Duodenal mucosa (tissue), 2 donors: ENCODE data around the gene FNIP1.
"Not testable (repeated sequence)": the region's sequence is repeated elsewhere in the genome, so short reads cannot be mapped to it uniquely, and the experiment has no call there.

Experiments used
- H3K27ac ChIP-seq: one replicate; pipeline ENCODE4 v1.7.0; 2013; ENCODE audit warnings: low read depth, low read length
- H3K27me3 ChIP-seq, 2 donors: one replicate each; pipeline ENCODE4 v1.7.0; 2013; ENCODE audit warnings: low read length in 2 of 2, control low read depth in 1 of 2; ENCODE audit not compliant: insufficient read depth in 2 of 2, control insufficient read depth in 1 of 2
- H3K36me3 ChIP-seq, 2 donors: one replicate each; pipeline ENCODE4 v1.7.0; 2013; ENCODE audit warnings: low read length in 2 of 2, control low read depth in 1 of 2; ENCODE audit not compliant: insufficient read depth in 2 of 2, control insufficient read depth in 1 of 2
- H3K4me1 ChIP-seq, 2 donors: one replicate each; pipeline ENCODE4 v1.7.0; 2013; ENCODE audit warnings: low read length in 2 of 2, control low read depth in 1 of 2; ENCODE audit not compliant: insufficient read depth in 2 of 2, control insufficient read depth in 1 of 2
- H3K4me3 ChIP-seq, 2 donors: one replicate each; pipeline ENCODE4 v1.7.0; 2013; ENCODE audit warnings: low read length in 2 of 2, low read depth in 1 of 2
- H3K9ac ChIP-seq, 2 donors: one replicate each; pipeline ENCODE4 v1.7.0; 2013; ENCODE audit warnings: low read length in 2 of 2, low read depth in 1 of 2
- H3K9me3 ChIP-seq, 2 donors: one replicate each; pipeline ENCODE4 v1.7.0; 2013; ENCODE audit warnings: low read length in 2 of 2, control low read depth in 1 of 2; ENCODE audit not compliant: control insufficient read depth in 1 of 2

Gene FNIP1

DNA sequence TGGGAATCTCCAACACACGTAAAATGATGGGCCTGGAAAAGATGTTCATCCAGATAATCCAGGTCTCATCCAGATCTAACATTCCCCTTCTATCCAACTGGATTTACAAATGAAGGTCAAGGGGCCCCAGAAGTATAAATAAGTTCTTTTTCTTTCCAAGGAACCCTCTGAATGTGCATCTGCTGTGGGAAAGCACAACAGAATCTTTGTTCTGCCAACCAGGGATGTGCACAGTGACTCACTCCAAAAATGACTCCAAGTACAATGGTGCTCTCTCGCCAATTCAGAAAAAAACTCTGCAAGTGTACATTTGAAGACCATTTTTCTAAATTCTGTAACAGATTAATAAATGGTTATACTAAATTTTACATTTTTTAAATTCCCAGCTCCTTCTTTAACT is 174.2 kb downstream of the FNIP1 start:
- H3K4me3 ChIP-seq = no peak overlapping the region
- no peaks in the 10 kb centered on the region for H3K27me3 ChIP-seq
- no peaks in the 10 kb centered on the region for H3K4me1 ChIP-seq
- peaks cover 0 to 3% of the 10 kb centered on the region in 2 donors for H3K36me3 ChIP-seq
- no peak overlapping the region for H3K9ac ChIP-seq
- H3K27ac ChIP-seq = no peak overlapping the region
- no peaks in the 10 kb centered on the region for H3K9me3 ChIP-seq

DNA sequence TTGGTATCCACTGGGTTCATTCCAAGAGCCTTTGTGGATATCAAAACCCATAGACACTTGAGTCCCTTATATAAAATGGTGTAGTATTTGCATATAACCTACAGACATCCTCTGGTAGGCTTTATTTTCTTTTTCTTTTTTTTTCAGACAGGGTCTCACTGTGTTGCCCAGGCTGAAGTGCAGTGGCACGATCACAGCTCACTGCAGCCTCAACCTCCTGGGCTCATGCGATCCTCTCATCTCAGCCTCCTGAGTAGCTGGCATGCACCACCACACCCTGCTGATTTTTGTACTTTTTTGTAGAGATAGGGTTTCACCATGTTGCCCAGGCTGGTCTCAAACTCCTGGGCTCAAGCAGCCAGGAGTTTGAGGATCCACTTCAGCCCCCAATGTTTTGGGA is 175.7 kb downstream of the FNIP1 start:
- H3K4me1 ChIP-seq, H3K27me3 ChIP-seq, H3K9me3 ChIP-seq, H3K9ac ChIP-seq, H3K4me3 ChIP-seq, H3K36me3 ChIP-seq, H3K27ac ChIP-seq: not testable (repeated sequence)

DNA sequence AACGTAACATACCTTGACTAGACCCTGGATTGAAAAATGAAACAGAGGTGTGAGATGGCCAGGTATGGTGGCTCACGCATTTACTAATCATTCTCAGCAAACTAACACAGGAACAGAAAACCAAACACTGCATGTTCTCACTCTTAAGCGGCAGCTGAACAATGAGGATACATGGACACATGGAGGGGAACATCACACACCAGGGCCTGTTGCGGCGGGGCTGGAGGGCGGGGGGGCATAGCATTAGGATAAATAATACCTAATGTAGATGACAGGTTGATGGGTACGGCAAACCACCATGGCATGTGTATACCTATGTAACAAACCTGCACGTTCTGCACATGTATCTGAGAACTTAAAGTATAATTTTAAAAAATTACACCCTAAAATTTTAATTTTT is 177.7 kb downstream of the FNIP1 start:
- H3K4me1 ChIP-seq = no peaks in the 10 kb centered on the region
- H3K27me3 ChIP-seq = no peaks in the 10 kb centered on the region
- H3K27ac ChIP-seq = no peak overlapping the region
- no peak overlapping the region for H3K4me3 ChIP-seq
- no peaks in the 10 kb centered on the region for H3K9me3 ChIP-seq
- H3K36me3 ChIP-seq = peaks cover 0 to 3% of the 10 kb centered on the region in 2 donors
- no peak overlapping the region for H3K9ac ChIP-seq

DNA sequence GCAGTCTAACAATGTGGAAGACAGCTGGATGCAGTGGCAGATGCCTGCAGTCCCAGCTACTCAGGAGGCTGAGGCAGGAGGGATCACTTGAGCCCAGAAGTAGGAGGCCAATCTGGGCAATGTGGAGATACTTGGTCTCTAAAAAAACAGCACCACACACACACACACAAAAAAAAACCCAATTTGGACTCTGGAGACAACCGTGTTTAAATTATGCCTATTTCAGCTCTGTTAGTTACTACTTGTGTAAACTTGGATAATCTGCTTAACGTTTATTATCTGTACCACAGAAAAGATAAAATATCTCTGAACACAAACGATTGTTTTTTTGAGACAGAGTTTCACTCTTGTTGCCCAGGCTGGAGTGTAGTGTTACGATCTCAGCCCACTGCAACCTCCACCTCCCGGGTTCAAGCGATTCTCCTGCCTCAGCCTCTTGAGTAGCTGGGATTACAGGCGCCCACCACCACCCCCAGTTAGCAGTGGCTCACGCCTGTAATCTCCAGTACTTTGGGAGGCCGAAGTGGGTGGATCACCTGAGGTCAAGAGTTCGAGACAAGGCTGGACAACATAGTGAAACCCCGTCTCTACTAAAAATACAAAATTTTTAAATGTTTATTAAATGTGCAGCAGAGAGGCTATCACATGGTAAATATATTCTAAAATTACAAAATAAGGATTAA is 179.5 kb downstream of the FNIP1 start:
- no peak overlapping the region for H3K27ac ChIP-seq
- no peaks in the 10 kb centered on the region for H3K9me3 ChIP-seq
- H3K4me3 ChIP-seq = no peak overlapping the region
- no peaks in the 10 kb centered on the region for H3K4me1 ChIP-seq
- no peaks in the 10 kb centered on the region for H3K27me3 ChIP-seq
- H3K36me3 ChIP-seq = peaks cover 0 to 2% of the 10 kb centered on the region in 2 donors
- H3K9ac ChIP-seq = no peak overlapping the region

DNA sequence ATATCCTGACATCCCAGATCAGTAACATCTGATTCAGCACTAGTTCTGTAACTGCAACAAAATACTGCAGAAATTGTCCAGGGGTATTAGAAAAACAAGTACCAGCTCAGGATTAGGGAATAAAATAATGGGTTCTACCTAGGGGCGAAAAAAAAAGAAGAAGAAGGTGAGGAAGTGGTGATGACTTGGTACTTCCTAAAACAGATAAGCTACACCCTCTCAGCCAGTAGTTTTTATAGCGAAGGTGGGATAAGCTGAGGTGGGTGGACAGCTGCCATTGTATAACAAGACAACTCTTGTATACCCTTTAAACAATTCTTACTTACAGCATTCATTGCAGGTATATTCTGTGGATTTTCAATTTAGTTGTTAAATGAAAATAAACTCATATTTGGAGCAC is 180.9 kb downstream of the FNIP1 start:
- Histone ChIP-seq H3K27ac (no peak overlapping the region), H3K4me1 (peaks cover 0 to 1% of the 10 kb centered on the region in 2 donors), H3K9ac (no peak overlapping the region), H3K27me3 (no peaks in the 10 kb centered on the region), H3K36me3 (no peaks in the 10 kb centered on the region), H3K9me3 (no peaks in the 10 kb centered on the region), H3K4me3 (no peak overlapping the region)

DNA sequence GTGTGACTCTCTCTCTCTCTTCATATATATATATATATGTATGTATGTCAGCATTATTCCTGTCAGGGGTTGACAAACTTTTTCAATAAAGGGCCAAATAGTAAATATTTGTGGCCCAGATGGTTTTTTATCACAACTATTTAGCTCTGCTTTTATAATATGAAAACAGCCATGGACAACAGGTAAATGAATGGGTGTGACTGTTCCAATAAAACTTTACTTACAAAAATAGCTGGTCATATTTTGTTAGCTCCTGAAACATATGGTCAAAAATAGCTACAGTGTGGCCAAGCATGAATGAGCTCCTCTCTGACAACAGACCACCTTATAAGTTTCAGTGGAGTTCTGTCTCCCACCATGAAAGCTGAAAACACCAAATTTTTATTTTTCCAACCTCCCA is 183.4 kb downstream of the FNIP1 start:
- Histone ChIP-seq H3K27ac (no peak overlapping the region), H3K27me3 (no peaks in the 10 kb centered on the region), H3K9me3 (no peaks in the 10 kb centered on the region), H3K4me1 (peaks cover 0 to 3% of the 10 kb centered on the region in 2 donors), H3K9ac (no peak overlapping the region), H3K4me3 (no peak overlapping the region), H3K36me3 (no peaks in the 10 kb centered on the region)

DNA sequence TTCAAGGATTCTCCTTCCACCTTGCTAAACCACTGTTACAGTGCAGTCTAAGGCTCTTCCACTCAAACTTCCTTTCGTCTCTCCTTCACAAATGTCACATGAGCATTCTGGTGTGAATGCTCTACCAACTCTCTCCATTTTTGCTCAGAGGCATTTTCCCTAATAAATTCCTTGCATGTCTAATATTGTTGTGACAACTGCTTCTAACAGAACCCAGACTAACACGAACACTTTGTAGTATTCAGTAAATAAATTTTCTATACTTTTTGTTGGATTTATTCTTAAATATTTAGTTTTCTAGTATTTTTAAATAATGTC is 185.8 kb downstream of the FNIP1 start:
- H3K27ac ChIP-seq = no peak overlapping the region
- H3K9me3 ChIP-seq = no peaks in the 10 kb centered on the region
- H3K4me3 ChIP-seq = no peak overlapping the region
- H3K36me3 ChIP-seq = no peaks in the 10 kb centered on the region
- H3K9ac ChIP-seq = no peak overlapping the region
- peaks cover 0 to 3% of the 10 kb centered on the region in 2 donors for H3K4me1 ChIP-seq
- H3K27me3 ChIP-seq = no peaks in the 10 kb centered on the region

DNA sequence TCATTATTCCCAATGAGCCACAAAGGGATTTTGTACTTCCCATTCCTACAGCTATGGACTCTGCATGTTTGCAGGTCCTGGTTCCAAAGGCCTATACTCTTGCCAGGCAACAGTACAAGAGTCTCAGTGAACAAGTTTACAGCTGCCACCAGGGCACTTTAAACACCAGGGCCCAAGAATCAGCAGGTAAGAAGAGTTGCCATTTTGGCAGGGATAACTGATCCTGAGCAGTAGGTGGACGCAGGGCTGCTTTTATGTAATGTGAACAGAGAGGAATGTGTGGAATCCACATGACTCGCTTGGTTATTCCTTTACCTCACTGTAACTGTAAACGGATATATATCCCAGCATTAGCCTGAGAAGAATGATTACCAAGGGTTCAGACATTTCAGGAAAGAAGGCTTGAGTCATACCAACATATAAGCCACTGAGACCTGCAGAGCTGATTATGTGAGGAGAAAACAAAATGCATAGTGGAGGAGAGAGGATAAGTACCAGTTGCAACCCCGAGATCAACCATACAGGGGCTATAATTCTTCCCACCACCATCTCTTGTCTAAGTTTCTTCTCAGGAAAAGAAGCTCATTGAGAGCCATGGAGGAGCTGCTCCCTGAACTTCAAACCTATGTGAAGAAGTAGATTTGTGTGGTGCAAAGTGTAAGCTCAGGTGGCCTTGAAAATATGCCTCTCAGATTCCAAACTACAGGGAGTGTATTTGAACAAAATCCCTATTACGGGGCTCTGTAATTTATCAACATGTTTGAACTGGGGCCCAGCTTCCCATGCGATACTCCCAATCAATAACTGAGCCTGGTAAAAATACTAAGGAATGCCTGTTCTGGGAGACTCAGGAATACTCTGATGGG is 186.4 kb downstream of the FNIP1 start:
- no peak overlapping the region for H3K4me3 ChIP-seq
- H3K27me3 ChIP-seq = no peaks in the 10 kb centered on the region
- H3K4me1 ChIP-seq = peaks cover 0 to 3% of the 10 kb centered on the region in 2 donors
- no peaks in the 10 kb centered on the region for H3K36me3 ChIP-seq
- H3K27ac ChIP-seq = no peak overlapping the region
- H3K9ac ChIP-seq = no peak overlapping the region
- no peaks in the 10 kb centered on the region for H3K9me3 ChIP-seq

DNA sequence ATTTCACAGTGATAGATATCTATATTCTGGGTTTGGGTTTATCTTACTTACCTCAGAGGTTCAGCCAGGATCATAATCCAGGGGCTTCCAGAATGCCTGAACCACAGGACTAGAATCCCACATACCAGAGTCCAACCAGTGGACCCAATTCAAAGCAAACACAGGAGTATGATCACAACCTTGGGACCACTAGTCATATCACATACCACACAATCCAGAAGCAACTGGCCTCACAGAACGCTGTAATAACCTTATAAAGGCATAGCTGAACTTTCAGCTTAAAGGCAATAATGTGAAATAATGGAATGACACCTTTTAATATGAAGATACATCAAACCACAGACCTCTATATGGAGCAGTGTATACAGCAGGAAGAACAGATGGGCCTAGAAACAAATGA is 187.0 kb downstream of the FNIP1 start:
- Histone ChIP-seq H3K4me3 (no peak overlapping the region), H3K9me3 (no peaks in the 10 kb centered on the region), H3K9ac (no peak overlapping the region), H3K27ac (no peak overlapping the region), H3K4me1 (peaks cover 0 to 3% of the 10 kb centered on the region in 2 donors), H3K36me3 (no peaks in the 10 kb centered on the region), H3K27me3 (no peaks in the 10 kb centered on the region)

DNA sequence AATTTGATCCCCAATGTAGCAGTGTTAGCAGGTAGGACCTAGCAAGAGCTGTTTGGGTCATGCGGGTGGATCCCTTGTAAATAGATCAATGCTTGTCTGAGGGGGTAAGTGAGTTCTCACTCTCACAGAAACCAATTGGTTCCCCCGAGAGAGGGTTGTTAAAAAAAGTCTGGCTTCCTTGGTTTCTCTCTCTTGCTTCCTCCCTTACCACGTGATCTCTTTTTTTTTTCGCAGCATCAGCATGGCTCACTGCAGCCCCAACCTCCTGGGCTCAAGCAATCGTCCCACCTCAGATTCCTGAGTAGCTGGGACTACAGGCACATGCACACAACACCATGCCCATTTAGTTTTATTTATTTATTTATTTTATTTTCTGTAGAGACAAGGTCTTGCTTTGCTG is 188.2 kb downstream of the FNIP1 start:
- Histone ChIP-seq H3K27ac (no peak overlapping the region), H3K9ac (no peak overlapping the region)

More for the DNA sequence above, 188.2 kb downstream of the FNIP1 start:
- H3K27me3 ChIP-seq = no peaks in the 10 kb centered on the region
- no peaks in the 10 kb centered on the region for H3K9me3 ChIP-seq
- no peak overlapping the region for H3K4me3 ChIP-seq
- peaks cover 0 to 3% of the 10 kb centered on the region in 2 donors for H3K4me1 ChIP-seq
- H3K36me3 ChIP-seq = no peaks in the 10 kb centered on the region
